Measurements from ENCODE around the gene CLDN1.
A peak's percentile ranks its signal among the peaks of the same experiment; 100 is the strongest.

The CLDN1 gene, protein sequence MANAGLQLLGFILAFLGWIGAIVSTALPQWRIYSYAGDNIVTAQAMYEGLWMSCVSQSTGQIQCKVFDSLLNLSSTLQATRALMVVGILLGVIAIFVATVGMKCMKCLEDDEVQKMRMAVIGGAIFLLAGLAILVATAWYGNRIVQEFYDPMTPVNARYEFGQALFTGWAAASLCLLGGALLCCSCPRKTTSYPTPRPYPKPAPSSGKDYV

GRCh38 chr3:190321789-190322603 is at the start of gene CLDN1:
Gene CLDN1 (minus strand): TSS chr3:190322446. CDS start chr3:190322206, 240 bp downstream.
- peak; percentile 95 for TF ChIP-seq CTCF (IDR thresholded peaks at IDR 0.05)

DNA sequence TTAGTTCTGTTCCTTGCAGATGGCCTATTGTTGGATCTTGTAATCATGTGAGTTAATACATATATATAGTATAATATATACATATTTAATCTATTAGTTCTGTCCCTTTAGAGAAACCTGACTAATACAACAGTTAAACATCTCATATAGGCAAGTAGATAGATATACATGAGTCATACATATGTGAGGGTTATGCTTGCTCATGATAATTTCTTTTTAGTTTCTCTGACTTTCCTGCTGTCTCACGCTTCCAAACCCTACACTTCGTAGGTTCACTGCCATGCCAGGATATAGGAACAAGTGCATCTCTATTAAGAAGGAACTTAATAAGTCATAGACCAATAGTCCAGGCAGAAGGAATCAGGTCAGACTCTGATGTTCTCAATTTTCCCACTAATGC is 48.9 kb upstream of the CLDN1 start:
- TF ChIP-seq CTCF (IDR thresholded peaks at IDR 0.05) = no peak

DNA sequence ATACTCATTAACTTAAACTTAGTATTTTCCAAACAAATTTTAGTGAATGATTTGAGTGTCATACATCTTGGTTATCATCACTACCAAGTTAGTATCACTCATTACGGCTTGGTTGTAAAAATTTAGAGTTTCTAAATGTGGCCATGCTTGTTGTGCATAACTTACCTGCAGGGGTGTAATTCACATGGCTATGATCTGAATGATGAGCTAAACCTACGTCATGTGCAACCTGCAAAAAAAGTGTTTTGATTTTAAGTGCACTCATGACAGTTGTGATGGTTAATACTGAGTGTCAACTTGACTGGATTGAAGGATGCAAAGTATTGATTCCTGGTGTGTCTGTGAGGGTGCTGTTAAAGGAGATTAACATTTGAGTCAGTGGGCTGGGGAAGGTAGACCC is 48.1 kb upstream of the CLDN1 start:
- no peak for TF ChIP-seq CTCF (IDR thresholded peaks at IDR 0.05)

DNA sequence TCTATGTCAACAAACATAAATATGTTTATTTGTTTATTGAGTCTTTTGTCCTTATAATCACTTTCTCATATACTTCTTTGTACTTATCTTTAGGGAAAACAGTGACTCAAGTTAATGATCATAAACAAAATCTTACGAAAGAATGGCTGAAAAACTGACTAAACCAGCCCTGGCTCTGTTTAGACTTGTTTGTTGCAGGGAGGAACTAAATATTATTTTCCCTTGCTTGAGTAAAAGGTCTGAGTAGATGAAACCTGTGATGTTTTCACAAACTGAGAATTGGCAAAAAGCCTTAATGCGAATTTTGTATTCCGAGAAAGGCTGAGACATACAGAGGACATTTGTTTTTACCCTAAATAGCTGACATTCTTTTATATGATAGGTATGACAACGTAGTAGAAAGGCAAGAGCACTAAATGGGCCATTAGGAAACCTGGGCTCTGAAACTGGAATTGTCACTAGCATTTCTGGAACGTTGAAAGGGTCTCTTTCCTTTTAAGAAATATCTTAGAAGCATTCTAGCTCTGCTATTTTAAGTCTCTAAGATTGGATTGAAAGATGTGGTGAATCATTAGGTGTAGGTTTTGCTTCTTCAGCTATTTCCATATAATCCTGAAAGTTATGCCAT is 47.5 kb upstream of the CLDN1 start:
- no peak for TF ChIP-seq CTCF (IDR thresholded peaks at IDR 0.05)

DNA sequence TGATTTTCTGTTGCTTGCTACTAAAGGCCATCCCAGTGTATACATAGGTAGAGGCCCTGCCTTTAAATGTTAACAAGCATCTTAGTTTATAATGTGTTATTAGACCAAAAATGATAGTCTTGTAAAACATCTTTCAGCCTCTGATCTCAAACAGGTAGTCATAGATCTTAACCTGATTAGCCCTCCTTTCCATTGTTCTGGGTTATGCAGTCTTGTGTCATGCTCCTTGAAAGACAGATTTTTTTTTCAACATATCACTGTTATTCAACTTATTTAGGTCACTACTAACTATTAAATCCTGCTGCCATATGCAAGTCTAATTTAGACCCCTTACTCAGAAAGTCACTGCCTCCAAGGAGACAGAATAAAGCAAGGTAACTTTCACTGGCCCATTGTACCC is 46.6 kb upstream of the CLDN1 start:
- TF ChIP-seq CTCF (IDR thresholded peaks at IDR 0.05) = no peak

GRCh38 chr3:190366133-190366532 is 43.9 kb upstream of the CLDN1 start:
- TF ChIP-seq CTCF (IDR thresholded peaks at IDR 0.05) = no peak

DNA sequence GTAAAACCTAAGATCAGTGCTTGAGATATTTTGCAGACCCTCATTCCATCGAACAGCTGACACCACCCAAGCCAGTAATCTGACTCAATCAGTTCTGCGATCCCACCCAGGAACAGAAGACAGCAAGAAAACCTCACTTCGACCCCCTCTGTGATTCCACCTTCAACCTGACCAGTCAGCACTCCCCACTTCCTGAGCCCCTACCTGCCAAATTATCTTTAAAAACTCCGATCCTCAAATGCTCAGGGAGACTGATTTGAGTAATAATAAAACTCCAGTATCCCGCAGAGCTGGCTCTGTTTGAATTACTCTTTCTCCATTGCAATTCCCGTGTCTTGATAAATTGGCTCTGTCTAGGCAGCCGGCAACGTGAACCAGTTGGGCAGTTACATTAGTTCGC is 40.0 kb upstream of the CLDN1 start:
- no peak for TF ChIP-seq CTCF (IDR thresholded peaks at IDR 0.05)

Data from LNCAP (cell line).